Activated CD8-positive, alpha-beta memory T cell treated with anti-CD3 and anti-CD28 coated beads for 1 hour (primary cell): ENCODE data around the gene SNAP29.
"Not testable (repeated sequence)": the region's sequence is repeated elsewhere in the genome, so short reads cannot be mapped to it uniquely, and the experiment has no call there.

Experiments
- DNase-seq, 2 donors: peaks; one replicate each; pipeline ENCODE4 v3.0.0-alpha.2; 2020; ENCODE audit warnings: low read depth in 1 of 2; ENCODE audit errors: extremely low read depth in 1 of 2

SNAP29 gene

DNA sequence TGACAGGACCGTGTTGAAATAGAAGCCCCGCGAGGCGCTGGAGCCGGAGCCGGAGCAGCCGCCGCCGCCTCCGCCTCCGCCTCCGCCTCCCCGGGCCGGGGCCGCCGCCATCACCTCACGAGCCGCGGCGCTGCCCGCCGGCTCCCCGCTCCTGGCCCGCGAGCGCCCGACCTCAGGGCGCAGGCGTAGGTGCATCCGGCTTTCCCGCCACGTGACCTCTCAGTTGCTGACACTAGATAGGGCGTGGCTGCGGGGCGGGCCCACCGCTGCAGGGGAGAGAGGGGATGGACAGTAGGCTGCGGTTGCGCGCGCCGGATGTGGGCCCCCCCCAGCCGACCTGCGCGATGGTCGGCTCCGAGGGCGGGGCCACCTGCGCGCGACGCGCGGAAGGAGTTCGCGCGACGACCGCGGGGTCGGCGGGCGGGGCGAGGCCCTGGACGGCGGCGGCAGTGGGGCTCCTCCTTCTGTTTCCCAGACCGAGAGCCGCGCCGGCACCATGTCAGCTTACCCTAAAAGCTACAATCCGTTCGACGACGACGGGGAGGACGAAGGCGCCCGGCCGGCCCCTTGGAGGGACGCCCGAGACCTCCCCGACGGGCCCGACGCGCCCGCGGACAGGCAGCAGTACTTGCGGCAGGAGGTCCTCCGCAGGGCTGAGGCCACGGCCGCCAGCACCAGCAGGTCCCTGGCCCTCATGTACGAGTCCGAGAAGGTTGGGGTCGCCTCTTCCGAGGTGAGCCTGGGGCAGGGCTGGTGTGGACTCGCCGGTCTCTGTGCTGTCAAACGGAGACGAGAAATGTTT is at the start of gene SNAP29, which contains the start of gene PI4KA:
SNAP29 (plus strand) TSS at position 393 of the 802 bp plus-strand sequence; CDS start at position 497, 104 bp downstream.
PI4KA (minus strand) TSS at position 197 of the 802 bp plus-strand sequence; CDS start at position 111, 86 bp downstream.
- DNase-seq: peak; percentile 93 to 96

DNA sequence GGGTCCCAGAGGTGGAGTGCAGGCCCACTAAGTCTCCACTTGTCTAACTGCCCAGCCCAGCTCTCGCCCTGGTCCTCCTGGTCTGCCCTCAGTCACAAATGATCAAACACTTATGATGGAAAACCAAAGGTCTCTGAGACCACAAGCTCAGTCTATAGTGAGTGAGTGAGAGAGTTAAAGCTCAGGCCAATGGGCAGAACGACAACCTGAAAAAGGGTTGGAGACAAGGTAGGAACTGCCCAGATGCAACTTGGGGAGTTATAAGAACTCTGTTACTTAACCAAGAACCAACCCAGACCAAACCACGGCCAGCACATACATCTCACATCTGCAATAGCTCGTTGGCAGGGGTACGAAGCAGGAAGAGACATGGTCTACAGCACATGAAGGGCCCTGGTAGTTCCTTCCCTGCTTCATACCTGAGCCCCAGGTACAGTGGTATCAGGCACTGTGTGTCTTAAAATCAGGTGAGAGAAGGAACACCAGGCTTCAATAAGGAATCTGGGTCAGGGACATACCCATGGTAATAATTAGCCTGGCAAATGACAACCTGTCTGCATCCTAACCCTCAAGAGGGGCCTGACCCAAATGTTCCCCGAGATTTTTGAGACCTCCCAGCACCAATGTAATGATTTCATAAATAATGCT is 49.1 kb upstream of the SNAP29 start:
- DNase-seq: no peak

- peak in 1 of 2 donors; percentile 25 for DNase-seq
Observed at GRCh38 chr22:20810645-20811044, 48.2 kb upstream of the SNAP29 start.

DNA sequence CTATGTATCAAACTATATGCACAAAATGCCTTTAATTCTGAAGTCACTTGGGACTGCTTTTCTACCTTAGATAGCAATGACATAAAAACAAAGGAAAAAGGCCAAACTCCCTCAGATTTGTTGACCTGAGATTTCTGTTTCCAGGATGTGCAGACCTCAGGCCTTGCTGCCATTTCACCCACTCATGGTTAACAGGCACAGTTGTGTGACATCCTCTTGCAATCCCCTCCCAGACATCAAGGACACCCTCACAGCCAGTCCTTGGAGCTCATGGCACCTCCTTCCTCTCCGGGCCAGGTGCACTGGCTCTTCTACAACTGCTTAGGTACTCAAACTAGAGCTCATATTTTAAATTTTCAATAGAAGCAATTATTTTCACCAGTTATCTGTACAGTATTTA is 47.6 kb upstream of the SNAP29 start:
- DNase-seq: no peak

- no peak for DNase-seq
Observed at GRCh38 chr22:20811971-20812660, 46.7 kb upstream of the SNAP29 start.

DNA sequence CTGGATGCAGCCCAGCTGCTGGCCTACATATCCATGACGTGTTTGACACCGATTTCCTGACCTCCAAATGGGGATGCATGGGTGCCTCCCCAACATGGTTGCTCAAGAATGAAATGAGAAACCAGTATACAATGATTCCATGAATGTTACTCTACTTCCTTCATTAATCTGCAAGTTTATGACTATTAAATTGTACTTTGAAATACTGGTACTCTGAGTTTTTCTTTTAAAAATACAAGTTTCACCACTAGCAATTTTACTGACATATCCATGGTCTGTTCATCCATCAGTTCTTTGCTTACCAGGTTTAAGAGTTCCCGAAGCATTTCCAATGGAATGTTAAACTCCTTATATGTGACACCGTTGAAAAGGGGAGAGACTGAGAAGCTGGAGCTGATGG is 45.8 kb upstream of the SNAP29 start:
- no peak for DNase-seq

- DNase-seq: no peak
Observed at GRCh38 chr22:20814221-20814808, 44.5 kb upstream of the SNAP29 start.

DNA sequence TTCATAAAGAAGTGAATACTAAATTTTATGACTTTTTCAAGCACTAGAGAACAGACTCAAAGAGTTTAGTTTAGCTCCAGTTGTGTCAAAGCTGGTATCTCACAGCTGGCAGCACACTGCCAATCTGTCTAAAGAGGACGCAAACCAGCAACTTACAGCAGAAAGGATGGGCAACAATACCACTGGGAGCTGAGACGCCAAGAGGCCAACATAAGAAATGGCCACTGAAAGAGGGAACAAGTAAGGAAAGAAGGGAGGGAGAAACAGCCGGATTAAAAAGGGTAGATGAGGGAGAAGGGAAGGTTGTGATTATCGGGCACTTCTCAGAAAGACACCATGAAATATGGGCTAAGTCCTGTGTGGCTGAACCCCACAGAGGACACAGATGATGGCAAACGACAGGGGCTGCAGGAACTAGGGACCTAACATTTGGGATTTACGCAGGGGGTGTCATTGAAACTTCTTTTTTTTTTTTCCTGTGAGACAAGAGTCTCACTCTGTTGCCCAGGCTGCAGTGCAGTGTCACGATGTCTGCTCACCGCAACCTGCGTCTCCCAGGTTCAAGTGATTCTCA is 43.2 kb upstream of the SNAP29 start:
- DNase-seq: no peak

DNA sequence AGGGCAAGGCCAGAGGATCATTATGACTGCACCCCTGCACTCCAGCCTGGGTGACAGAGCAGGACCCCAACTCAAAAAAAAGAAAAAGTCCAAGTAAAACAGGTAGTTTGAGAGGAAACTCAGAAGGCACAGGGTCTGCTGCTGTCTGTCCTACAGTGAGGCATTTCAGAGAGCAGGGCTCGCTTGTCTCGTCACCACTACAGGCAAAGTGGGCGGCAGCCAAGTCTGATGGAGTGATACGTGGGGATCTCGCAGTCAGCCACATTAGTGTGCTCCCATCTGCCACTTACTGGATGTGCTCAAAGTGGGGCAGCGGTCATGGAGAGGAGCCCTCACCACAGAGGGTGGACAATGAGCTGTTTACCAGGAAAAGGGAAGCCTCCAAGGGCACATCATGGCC is 42.2 kb upstream of the SNAP29 start:
- no peak for DNase-seq

DNA sequence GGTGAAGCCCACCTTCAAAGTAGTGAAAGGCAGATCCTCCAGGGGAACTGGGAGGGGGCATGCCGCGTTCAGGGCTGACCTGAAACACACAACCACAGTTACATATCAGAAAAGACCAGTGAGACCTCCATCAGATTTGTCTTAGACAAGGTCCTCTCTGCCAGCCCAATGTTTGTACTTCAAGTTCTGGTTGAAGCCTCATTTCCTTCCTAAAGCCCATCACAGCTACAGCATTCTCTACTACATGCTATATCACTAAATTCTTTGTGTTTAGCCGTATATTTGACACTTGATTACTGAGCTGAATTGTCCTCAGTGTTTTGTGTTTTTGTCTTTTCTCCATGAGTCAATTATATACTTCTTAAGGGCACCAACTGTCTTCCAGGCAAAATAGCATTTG is 40.3 kb upstream of the SNAP29 start:
- DNase-seq: no peak

GRCh38 chr22:20819471-20819870 is 39.3 kb upstream of the SNAP29 start:
- no peak for DNase-seq

- DNase-seq: not testable (repeated sequence)
Observed at GRCh38 chr22:20821717-20822239, 37.0 kb upstream of the SNAP29 start.

GRCh38 chr22:20822240-20822639 is 36.6 kb upstream of the SNAP29 start:
- DNase-seq: no peak

DNA sequence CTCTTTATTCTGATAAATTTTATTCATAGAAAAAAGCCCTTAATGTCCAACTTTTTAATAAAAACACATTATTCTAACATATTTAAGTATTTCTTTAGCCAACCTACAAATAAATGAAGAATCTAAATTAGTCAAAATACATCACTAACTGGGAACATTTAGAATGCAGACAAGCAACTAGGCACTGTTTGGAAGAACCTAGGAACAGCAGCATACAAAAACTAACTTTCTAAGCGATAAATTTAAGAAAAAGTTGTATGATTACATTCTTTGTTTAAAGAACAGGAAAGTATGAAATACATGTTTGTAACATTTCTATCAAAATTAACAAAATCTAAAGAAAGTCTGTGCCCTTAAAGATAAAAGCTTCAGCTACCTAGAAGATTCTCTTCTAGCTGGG is 35.5 kb upstream of the SNAP29 start:
- no peak for DNase-seq

DNA sequence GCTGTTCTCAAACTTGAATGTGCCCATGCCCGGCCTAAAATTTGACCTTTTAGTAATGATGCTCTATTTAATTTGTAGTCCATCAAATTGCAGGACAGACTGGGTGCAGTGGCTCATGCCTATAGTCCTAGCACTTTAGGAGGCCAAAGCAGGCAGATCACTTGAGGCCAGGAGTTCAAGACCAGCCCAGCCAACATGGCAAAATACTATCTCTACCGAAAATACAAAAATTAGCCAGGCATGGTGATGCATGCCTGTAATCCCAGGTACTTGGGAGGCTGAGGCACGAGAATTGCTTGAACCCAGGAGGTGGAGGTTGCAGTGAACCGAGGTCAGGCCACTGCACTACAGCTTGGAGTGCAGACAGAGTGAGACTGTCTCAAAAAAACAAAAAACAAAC is 33.6 kb upstream of the SNAP29 start:
- not testable (repeated sequence) for DNase-seq

- no peak for DNase-seq
Observed at GRCh38 chr22:20825624-20826023, 33.2 kb upstream of the SNAP29 start.

DNA sequence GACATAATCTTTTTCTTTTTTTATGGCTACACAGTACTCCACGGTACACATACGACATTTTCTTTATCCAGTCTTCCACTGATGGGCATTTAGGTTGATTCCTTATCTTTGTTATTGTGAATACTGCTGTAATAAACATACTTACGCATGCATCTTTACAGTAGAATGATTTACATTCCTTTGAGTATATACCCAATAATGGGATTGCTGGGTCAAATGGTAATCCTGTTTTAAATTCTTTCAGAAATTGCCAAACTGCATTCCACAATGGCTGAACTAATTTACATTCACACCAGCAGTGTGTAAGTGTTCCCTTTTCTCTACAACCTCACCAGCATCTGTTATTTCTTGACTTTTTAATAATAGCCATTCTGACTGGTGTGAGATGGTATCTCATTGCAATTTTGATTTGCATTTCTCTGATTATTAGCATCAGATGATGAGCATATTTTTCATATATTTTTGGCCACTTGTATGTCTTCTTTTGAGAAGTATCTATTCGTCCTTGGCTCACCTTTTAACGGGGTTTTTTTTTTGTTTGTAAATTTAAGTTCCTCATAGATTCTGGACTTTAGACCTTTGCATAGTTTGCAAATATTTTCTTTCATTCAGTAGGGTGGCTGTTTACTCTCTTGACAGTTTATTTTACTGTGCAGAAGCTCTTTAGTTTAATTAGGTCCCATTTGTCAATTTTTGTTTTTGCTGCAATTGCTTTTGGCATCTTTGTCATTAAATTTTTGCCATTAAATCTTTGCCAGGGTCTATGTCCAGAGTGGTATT is 32.2 kb upstream of the SNAP29 start:
- not testable (repeated sequence) for DNase-seq

GRCh38 chr22:20829491-20830134 is 29.2 kb upstream of the SNAP29 start:
- no peak for DNase-seq

- no peak for DNase-seq
Observed at GRCh38 chr22:20833225-20833665, 25.6 kb upstream of the SNAP29 start.
